ENCODE measurements around the gene RAI14. TPM values are rescaled to one million over a fixed set of nuclear protein-coding genes. Genes with fewer than 3 reads are reported as not detected.

RAI14 gene
- total RNA-seq, 2 donors from 2014 or later: 70.7 to 80.1 TPM

DNA sequence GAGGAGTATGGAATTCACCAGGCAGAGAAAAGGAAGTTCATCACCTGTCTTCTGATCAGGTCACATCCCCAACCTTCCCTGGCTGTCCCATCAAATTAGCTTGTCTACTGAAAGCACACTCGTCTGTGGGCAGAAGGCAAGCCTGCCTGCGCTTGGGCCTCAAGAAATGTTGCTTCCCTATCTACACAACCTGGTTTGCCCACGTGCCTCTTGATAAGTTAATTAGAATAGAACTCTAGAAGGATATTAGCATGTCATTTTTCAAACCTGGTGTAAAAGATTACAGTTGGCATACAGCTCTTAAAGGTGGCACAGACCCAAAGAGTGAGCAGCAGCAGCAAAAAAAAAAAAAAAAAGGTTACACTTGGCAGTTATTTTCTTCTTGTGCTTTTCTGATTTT, 188.0 kb downstream of the RAI14 start:
- no peaks in the 10 kb centered on the region for H3K27me3 ChIP-seq (replicated peaks; ENCODE audit: insufficient read depth)
- no peak overlapping the region for H3K27ac ChIP-seq
- no peak for DNase-seq (ENCODE audit: low spot score)
- no peak for ATAC-seq (ENCODE audit: insufficient number of reproducible peaks, low FRiP score, low read depth)
- H3K9me3 ChIP-seq: no peaks in the 10 kb centered on the region
- TF ChIP-seq CTCF (IDR thresholded peaks at IDR 0.05): no peak
- no peaks in the 10 kb centered on the region for H3K36me3 ChIP-seq
- H3K4me1 ChIP-seq (ENCODE audit: control insufficient read depth in 1 of 2, low read depth in 2 of 2): peaks cover 4 to 6% of the 10 kb centered on the region in 2 donors
- H3K4me3 ChIP-seq: no peak overlapping the region

GRCh38 chr5:34844999-34845398, 188.9 kb downstream of the RAI14 start:
- Histone ChIP-seq H3K4me3 (no peak overlapping the region), H3K9me3 (no peaks in the 10 kb centered on the region), H3K27ac (no peak overlapping the region), H3K4me1 (ENCODE audit: control insufficient read depth in 1 of 2, low read depth in 2 of 2) (no peaks in the 10 kb centered on the region), H3K36me3 (no peaks in the 10 kb centered on the region), H3K27me3 (replicated peaks; ENCODE audit: insufficient read depth) (no peaks in the 10 kb centered on the region)
- DNase-seq (ENCODE audit: low spot score) (no peak), ATAC-seq (ENCODE audit: insufficient number of reproducible peaks, low FRiP score, low read depth) (no peak)
- TF ChIP-seq CTCF (IDR thresholded peaks at IDR 0.05): no peak

GRCh38 chr5:34847056-34847455, 190.9 kb downstream of the RAI14 start:
- no peak for DNase-seq (ENCODE audit: low spot score)
- no peak overlapping the region for H3K4me3 ChIP-seq
- H3K27ac ChIP-seq: no peak overlapping the region
- H3K4me1 ChIP-seq (ENCODE audit: control insufficient read depth in 1 of 2, low read depth in 2 of 2): no peaks in the 10 kb centered on the region
- no peaks in the 10 kb centered on the region for H3K36me3 ChIP-seq
- H3K9me3 ChIP-seq: no peaks in the 10 kb centered on the region
- H3K27me3 ChIP-seq (replicated peaks; ENCODE audit: insufficient read depth): no peaks in the 10 kb centered on the region
- TF ChIP-seq CTCF (IDR thresholded peaks at IDR 0.05): no peak
- no peak for ATAC-seq (ENCODE audit: insufficient number of reproducible peaks, low FRiP score, low read depth)

- no peak overlapping the region for H3K4me3 ChIP-seq
- no peaks in the 10 kb centered on the region for H3K36me3 ChIP-seq
- H3K4me1 ChIP-seq (ENCODE audit: control insufficient read depth in 1 of 2, low read depth in 2 of 2): no peaks in the 10 kb centered on the region
- DNase-seq (ENCODE audit: low spot score) (no peak), ATAC-seq (ENCODE audit: insufficient number of reproducible peaks, low FRiP score, low read depth) (no peak)
- no peak for TF ChIP-seq CTCF (IDR thresholded peaks at IDR 0.05)
- no peak overlapping the region for H3K27ac ChIP-seq
- no peaks in the 10 kb centered on the region for H3K27me3 ChIP-seq (replicated peaks; ENCODE audit: insufficient read depth)
- H3K9me3 ChIP-seq: no peaks in the 10 kb centered on the region
Measured at GRCh38 chr5:34847552-34847951, 191.4 kb downstream of the RAI14 start.

GRCh38 chr5:34848230-34848629, 192.1 kb downstream of the RAI14 start:
- ATAC-seq (ENCODE audit: insufficient number of reproducible peaks, low FRiP score, low read depth): no peak
- Histone ChIP-seq H3K4me3 (no peak overlapping the region), H3K27ac (no peak overlapping the region), H3K9me3 (no peaks in the 10 kb centered on the region), H3K36me3 (no peaks in the 10 kb centered on the region), H3K27me3 (replicated peaks; ENCODE audit: insufficient read depth) (no peaks in the 10 kb centered on the region), H3K4me1 (ENCODE audit: control insufficient read depth in 1 of 2, low read depth in 2 of 2) (no peaks in the 10 kb centered on the region)
- TF ChIP-seq CTCF (IDR thresholded peaks at IDR 0.05): no peak
- DNase-seq (ENCODE audit: low spot score): no peak
